GM19463 (cell line): ENCODE measurements around the gene RNASE12.
"Not testable (repeated sequence)": the region's sequence is repeated elsewhere in the genome, so short reads cannot be mapped to it uniquely, and the experiment has no call there.

ENCODE experiments used
- ATAC-seq: cut with Tn5 transposase; IDR thresholded peaks from one replicate; pipeline ENCODE4 v1.9.1; 2021; ENCODE audit warnings: mild to moderate bottlenecking, moderate library complexity; ENCODE audit not compliant: unreplicated experiment

RNASE12 gene

GRCh38 chr14:20591235-20591634 lies at the start of gene RNASE12:
RNASE12 (minus strand) TSS chr14:20591376; CDS start chr14:20590723, 653 bp downstream.
- ATAC-seq, result no peak

GRCh38 chr14:20632831-20633691 lies 41.9 kb upstream of the RNASE12 start:
- ATAC-seq, result peak; percentile 76

GRCh38 chr14:20632448-20632830 lies 41.3 kb upstream of the RNASE12 start:
- peak; percentile 13 for ATAC-seq

GRCh38 chr14:20631880-20632389 lies 40.8 kb upstream of the RNASE12 start:
- ATAC-seq, result no peak

GRCh38 chr14:20631023-20631879 lies 40.1 kb upstream of the RNASE12 start:
- ATAC-seq, result no peak

- ATAC-seq, result no peak
These were observed 39.3 kb upstream of the RNASE12 start for GRCh38 chr14:20630340-20631022.

- no peak for ATAC-seq
These were observed 37.1 kb upstream of the RNASE12 start for GRCh38 chr14:20628063-20628854.

- ATAC-seq, result no peak
These were observed 36.3 kb upstream of the RNASE12 start for GRCh38 chr14:20627346-20628027.

GRCh38 chr14:20626274-20626673 lies 35.1 kb upstream of the RNASE12 start:
- no peak for ATAC-seq

- ATAC-seq, result peak; percentile 42
These were observed 33.4 kb upstream of the RNASE12 start for GRCh38 chr14:20624495-20625070.

- ATAC-seq, result no peak
These were observed 32.6 kb upstream of the RNASE12 start for GRCh38 chr14:20623798-20624197.

GRCh38 chr14:20622816-20623291 lies 31.7 kb upstream of the RNASE12 start:
- no peak for ATAC-seq

- no peak for ATAC-seq
These were observed 29.8 kb upstream of the RNASE12 start for GRCh38 chr14:20620798-20621478.

- not testable (repeated sequence) for ATAC-seq
These were observed 28.5 kb upstream of the RNASE12 start for GRCh38 chr14:20619688-20620087.

- no peak for ATAC-seq
These were observed 27.1 kb upstream of the RNASE12 start for GRCh38 chr14:20618271-20618749.

- peak; percentile 28 for ATAC-seq
These were observed 26.2 kb upstream of the RNASE12 start for GRCh38 chr14:20617138-20618003.

- no peak for ATAC-seq
These were observed 24.8 kb upstream of the RNASE12 start for GRCh38 chr14:20615996-20616395.
